Lower lobe of right lung (tissue), 2 donors: ENCODE data around the gene NNMT. TPM values are rescaled to one million over a fixed set of nuclear protein-coding genes. Genes with fewer than 3 reads are reported as not detected.

Experiments used
- ATAC-seq, 2 donors: fragments of 200-7000 bp; cut with Tn5 transposase; one replicate each; pipeline ENCODE4 v1.9.1; 2020 to 2022; ENCODE audit warnings: mild to moderate bottlenecking in 2 of 2, moderate library complexity in 2 of 2
- DNase-seq: peaks from one replicate; pipeline ENCODE4 v3.0.0-alpha.2; 2020
- H3K27ac ChIP-seq: fragments of 200-600 bp; one replicate; pipeline ENCODE4 v1.8.0; 2022
- H3K27me3 ChIP-seq: fragments of 200-600 bp; one replicate; pipeline ENCODE4 v1.8.0; 2022; ENCODE audit warnings: low read depth
- H3K36me3 ChIP-seq: fragments of 200-600 bp; one replicate; pipeline ENCODE4 v1.8.0; 2022; ENCODE audit warnings: mild to moderate bottlenecking
- H3K4me1 ChIP-seq: fragments of 200-600 bp; one replicate; pipeline ENCODE4 v1.8.0; 2022
- H3K4me3 ChIP-seq: fragments of 200-600 bp; one replicate; pipeline ENCODE4 v1.8.0; 2022; ENCODE audit warnings: mild to moderate bottlenecking
- H3K9me3 ChIP-seq: fragments of 200-600 bp; one replicate; pipeline ENCODE4 v1.8.0; 2022
- CTCF ChIP-seq: fragments of 200-600 bp; IDR thresholded peaks from one replicate; pipeline ENCODE4 v1.8.0; 2022; ENCODE audit warnings: antibody characterized with exemption, mild to moderate bottlenecking
- intact Hi-C: fragments of 100-400 bp; cut with DNase I; formaldehyde crosslinking; loops from one replicate; pipeline ENCODE4 v1.11.0; 2022
- total RNA-seq: library from RNA; stranded (reverse); fragmentation: NEBNext Ultra II Directional; extraction: Animal tissue kit (Norgen Biotek cat#: 25700); gene quantifications from one replicate; pipeline ENCODE4 v1.2.1, GENCODE V29; 2021
- donor health status: DM: no; HTN: yes; CAD: no; lungs with severe emphysema.

Gene NNMT
- total RNA-seq, 1 donor from 2014 or later, result 162 TPM

GRCh38 chr11:114280696-114281095, 15.5 kb upstream of the NNMT start:
- peak; percentile 78 for DNase-seq
- H3K9me3 ChIP-seq, result no peaks in the 10 kb centered on the region
- H3K27me3 ChIP-seq, result no peaks in the 10 kb centered on the region
- no peak overlapping the region for H3K4me3 ChIP-seq
- peak; percentile 71 for TF ChIP-seq CTCF
- ATAC-seq, result peak; percentile 92 to 96
- no peaks in the 10 kb centered on the region for H3K36me3 ChIP-seq
- H3K4me1 ChIP-seq, result peaks cover 24% of the 10 kb centered on the region
- intact Hi-C loops, result no loop called here
- peak overlapping the region; percentile 66 for H3K27ac ChIP-seq

GRCh38 chr11:114281388-114281956, 14.7 kb upstream of the NNMT start:
- Histone ChIP-seq H3K27ac (peak overlapping the region; percentile 66), H3K9me3 (no peaks in the 10 kb centered on the region), H3K4me3 (no peak overlapping the region), H3K27me3 (no peaks in the 10 kb centered on the region), H3K36me3 (no peaks in the 10 kb centered on the region), H3K4me1 (peaks cover 24% of the 10 kb centered on the region)
- no peak for TF ChIP-seq CTCF
- intact Hi-C loops, result no loop called here
- DNase-seq (no peak), ATAC-seq (peak in 1 of 2 donors; percentile 43)

- peaks cover 24% of the 10 kb centered on the region for H3K4me1 ChIP-seq
- H3K27me3 ChIP-seq, result no peaks in the 10 kb centered on the region
- H3K27ac ChIP-seq, result no peak overlapping the region
- no peaks in the 10 kb centered on the region for H3K36me3 ChIP-seq
- ATAC-seq (no peak), DNase-seq (no peak)
- intact Hi-C loops, result no loop called here
- H3K9me3 ChIP-seq, result no peaks in the 10 kb centered on the region
- H3K4me3 ChIP-seq, result no peak overlapping the region
- no peak for TF ChIP-seq CTCF
Observed at GRCh38 chr11:114282488-114282887, 13.7 kb upstream of the NNMT start.

GRCh38 chr11:114283422-114283821, 12.8 kb upstream of the NNMT start:
- ATAC-seq (no peak), DNase-seq (no peak)
- peaks cover 24% of the 10 kb centered on the region for H3K4me1 ChIP-seq
- intact Hi-C loops, result no loop called here
- H3K27ac ChIP-seq, result no peak overlapping the region
- no peaks in the 10 kb centered on the region for H3K9me3 ChIP-seq
- no peak overlapping the region for H3K4me3 ChIP-seq
- H3K27me3 ChIP-seq, result no peaks in the 10 kb centered on the region
- TF ChIP-seq CTCF, result no peak
- H3K36me3 ChIP-seq, result no peaks in the 10 kb centered on the region

- no peak overlapping the region for H3K4me3 ChIP-seq
- DNase-seq (no peak), ATAC-seq (no peak)
- TF ChIP-seq CTCF, result no peak
- H3K27ac ChIP-seq, result no peak overlapping the region
- H3K27me3 ChIP-seq, result no peaks in the 10 kb centered on the region
- H3K36me3 ChIP-seq, result no peaks in the 10 kb centered on the region
- no peaks in the 10 kb centered on the region for H3K9me3 ChIP-seq
- peaks cover 24% of the 10 kb centered on the region for H3K4me1 ChIP-seq
- intact Hi-C loops, result no loop called here
Observed at GRCh38 chr11:114284021-114284420, 12.2 kb upstream of the NNMT start.

GRCh38 chr11:114284914-114285313, 11.3 kb upstream of the NNMT start:
- H3K4me1 ChIP-seq, result peaks cover 22% of the 10 kb centered on the region
- no peak overlapping the region for H3K4me3 ChIP-seq
- ATAC-seq (no peak), DNase-seq (no peak)
- no peak overlapping the region for H3K27ac ChIP-seq
- H3K27me3 ChIP-seq, result no peaks in the 10 kb centered on the region
- H3K36me3 ChIP-seq, result no peaks in the 10 kb centered on the region
- TF ChIP-seq CTCF, result no peak
- intact Hi-C loops, result no loop called here
- no peaks in the 10 kb centered on the region for H3K9me3 ChIP-seq
